Endometrium (tissue), 2 donors: ENCODE measurements around the gene CYP46A1.

Experiments
- FAIRE-seq: peaks from 2 replicates; lab custom pipeline; 2012; peaks lifted over from hg19 to GRCh38; lab: Jason Lieb, UNC
- donor health status: control.
- donor health status: control.

The CYP46A1 gene

DNA sequence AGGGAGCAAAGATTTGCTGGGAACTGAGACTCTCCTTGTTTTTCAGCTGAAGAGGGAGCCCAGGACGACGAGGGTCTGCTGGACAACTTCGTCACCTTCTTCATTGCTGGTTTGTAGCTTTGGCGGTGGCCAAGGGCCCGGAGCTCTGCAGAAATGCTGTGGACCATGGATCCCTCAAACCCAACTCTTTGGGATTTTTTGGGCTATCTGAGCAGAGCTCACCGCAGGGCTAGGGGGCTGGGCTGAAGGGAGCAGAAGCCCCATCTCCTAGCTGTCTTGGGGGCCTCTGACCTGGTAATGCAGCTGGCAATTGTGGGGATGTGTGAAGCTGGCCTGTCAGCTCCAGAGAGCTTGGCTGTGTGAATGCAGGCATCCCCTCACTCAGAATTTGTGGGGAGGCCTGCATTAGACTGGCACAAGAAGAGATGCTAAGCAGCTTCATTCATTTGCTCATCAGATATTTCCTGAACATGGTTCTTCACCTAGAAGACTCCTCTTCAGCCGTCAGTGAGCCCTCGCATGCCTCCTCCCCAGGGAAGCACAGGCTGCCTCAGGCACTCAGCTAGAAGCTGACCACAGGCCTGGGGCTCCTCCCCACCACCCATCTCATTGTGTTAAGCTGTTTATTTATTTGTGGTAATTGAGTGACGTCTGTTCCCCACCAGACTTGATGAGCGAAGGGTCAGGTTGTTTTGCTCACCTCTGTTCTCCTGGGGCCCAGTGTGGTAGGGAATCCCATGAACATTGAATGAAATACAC, 32.2 kb downstream of the CYP46A1 start:
- no peak for FAIRE-seq

DNA sequence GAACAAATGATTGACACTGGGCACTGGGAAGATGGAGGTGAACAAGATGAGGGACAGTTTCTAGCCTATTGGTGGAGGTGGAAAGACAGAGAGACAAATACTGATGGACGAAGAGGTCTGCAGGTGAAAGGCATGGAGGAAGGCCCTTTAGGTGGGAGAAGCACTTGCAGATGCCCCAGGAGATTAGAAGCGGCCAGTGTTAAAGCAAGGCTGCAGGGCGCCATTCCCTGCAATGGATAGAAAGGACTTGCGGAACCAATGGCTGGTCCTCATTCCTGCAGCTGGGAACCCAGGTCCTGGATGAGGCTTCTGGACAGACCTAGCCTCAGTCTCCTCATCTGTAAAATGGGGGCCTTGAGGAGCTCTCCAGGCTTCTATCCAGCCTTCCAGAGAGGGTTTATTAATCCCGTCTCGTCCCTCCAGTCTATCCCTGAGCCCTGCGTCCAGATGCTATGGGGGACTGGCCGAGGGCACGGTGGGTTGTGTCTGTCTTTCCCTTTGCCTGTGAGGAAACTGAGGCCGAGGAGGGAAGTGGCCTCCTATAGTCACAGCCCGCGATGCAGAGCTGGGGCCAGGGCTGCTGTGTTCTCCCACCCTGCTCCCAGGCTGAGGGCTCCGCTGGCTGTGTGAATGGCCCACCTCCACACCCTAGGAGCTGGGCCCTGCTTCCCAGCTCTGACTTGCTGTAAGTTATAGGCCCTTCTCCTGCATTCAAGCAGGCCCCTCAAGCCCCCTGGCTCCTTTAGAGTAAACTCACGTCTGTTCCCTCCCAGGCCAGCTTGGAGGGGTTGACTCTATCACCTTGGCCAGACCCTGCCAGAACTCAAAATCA, 33.0 kb downstream of the CYP46A1 start:
- FAIRE-seq: no peak

DNA sequence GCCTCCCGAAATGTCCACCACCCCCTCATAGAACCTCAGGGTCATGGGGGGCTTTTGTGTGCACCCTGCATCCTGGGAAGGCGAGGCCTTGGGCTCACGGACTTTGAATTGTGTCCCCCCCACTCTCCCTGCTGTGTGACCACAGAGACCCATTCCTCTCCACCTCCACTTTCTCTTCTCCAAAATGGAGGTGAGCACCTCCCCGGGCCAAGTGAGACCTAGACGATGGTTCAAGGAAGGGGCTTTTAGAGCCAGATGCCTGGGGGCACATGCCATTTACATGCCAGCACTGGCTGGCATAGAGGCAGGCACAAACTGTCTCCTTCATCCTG, 33.5 kb downstream of the CYP46A1 start:
- FAIRE-seq: no peak

DNA sequence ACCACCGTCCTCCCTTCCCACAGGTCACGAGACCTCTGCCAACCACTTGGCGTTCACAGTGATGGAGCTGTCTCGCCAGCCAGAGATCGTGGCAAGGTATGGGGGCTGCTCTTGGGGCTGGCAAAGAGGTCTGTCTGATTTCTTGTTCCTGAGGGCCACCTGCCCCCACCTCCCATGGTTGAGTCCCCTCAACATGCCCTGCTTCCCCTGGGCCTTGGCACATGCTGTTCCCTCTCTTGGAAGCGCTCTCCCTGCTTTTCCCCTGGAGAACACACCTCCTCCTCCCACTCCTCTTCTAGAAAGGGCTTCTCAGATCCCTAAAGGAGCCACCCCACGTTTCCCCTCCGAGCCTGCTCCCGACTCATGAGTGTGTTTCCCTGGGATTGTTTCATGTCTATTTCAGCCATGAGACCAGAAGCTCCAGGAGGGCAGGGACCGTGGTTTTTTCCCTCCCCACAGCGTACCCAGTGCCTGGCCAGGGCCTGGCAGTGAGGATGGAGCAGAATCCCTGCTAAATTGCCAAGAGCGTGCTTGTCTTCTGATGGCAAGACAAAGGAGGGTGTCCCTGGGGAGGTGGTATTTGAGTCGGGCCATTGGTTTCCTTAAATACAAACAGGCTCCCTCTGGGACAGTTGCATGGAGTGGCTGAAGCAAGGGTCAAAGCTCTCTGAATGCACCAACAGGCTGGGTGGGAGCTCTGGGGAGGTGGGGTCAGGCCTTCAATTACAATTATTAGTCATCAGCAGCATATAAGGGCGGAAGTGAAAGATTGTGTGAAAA, 34.1 kb downstream of the CYP46A1 start:
- FAIRE-seq: no peak

DNA sequence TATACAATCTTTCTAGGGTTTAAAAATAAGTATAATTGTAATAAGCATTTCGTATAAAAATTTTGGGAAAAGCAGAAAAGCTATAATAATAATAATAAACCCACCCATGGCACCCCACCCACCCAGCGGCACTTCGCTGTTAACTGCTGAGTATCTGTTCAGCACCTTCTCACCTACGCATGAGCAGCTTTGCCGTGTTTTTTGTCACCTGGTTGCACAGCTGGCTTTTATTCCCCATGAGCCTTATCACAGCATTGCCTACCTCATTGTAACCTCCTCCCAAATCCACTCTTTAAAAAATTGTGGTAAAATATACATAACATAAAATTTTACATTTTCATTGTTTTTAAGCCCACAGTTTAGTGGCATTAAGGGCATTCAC, 34.7 kb downstream of the CYP46A1 start:
- FAIRE-seq: no peak

DNA sequence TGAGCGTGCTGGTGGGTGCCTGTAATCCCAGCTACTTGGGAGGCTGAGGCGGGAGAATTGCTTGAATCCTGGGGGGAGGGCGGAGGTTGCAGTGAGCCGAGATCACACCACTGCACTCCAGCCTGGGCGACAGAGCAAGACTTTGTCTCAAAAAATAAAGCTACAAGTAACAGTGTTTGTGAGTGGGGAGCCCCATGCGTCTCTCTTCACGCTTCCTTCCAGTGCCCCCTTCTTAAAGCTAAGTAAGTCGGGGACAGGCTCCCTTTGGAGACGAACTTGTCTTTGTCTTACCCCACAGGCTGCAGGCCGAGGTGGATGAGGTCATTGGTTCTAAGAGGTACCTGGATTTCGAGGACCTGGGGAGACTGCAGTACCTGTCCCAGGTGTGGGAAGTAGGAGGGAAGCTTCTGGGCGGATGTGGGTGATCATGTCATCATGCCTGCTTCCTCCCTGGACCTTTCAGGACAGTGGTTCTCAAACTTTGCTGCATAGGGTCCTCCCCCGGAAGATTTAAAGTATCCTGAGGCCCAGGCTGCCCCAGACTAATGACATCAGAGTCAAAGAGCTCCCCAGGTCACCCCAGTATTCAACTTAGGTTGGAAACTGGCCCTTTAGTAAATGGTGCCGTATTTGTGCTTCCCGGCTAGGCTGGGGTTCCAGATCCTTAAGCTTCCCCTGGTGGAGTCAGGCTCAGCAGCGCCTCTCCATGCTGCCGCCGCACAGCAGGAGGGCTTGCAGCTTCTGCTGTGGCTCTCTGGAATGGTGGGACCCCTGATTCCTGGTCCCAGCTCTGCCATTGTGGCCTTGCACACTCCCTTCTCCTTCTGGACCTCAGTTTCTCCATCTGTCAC, 37.1 kb downstream of the CYP46A1 start:
- no peak for FAIRE-seq

DNA sequence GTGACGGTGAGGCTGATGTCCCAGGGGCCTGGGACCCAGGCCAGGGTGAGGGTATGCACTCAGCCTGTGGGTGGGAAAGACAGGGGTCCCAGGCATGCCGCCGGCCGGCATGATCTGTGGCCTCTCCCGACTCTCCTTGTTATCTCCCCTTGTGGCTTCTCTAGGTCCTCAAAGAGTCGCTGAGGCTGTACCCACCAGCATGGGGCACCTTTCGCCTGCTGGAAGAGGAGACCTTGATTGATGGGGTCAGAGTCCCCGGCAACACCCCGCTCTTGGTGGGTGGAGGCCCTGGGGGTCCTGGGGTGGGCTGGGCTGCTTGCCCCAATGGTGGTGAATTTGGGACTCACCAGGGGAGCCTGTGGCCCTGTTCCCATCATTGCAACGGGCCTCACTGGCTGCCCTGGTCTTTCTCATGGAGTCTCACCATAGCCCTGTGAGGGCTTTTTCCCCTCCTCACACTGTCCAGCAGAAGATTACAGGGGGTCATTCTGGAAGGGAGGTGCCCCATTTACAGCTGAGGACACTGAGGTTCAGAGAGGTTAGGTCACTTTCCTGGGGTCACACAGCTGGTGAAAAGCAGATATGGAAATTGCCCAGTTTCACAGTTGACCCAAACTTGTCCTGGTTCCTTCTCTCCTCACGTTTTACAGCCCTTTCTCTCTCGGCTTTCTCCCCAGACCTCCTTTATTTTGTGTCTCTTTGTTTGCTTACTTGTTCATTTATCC, 37.9 kb downstream of the CYP46A1 start:
- FAIRE-seq: no peak

DNA sequence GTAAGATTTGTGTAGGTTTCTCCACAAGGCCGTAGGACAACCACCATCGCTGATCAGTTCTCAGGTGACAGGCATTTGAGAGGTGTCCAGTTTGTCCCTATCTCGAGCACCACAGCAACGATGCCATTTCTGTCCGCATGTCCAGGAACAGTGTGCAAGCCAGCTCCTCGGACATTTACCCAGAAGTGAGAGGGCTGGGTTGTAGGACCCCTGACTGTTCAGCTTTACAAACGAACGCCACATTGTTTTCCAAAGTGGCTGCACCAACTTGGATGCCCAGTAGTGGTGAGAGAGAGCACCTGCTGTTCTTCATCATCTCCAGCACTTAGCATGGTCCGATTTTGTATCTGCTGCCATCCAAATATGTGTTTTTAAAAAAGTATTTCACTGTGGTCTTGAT, 38.6 kb downstream of the CYP46A1 start:
- no peak for FAIRE-seq

DNA sequence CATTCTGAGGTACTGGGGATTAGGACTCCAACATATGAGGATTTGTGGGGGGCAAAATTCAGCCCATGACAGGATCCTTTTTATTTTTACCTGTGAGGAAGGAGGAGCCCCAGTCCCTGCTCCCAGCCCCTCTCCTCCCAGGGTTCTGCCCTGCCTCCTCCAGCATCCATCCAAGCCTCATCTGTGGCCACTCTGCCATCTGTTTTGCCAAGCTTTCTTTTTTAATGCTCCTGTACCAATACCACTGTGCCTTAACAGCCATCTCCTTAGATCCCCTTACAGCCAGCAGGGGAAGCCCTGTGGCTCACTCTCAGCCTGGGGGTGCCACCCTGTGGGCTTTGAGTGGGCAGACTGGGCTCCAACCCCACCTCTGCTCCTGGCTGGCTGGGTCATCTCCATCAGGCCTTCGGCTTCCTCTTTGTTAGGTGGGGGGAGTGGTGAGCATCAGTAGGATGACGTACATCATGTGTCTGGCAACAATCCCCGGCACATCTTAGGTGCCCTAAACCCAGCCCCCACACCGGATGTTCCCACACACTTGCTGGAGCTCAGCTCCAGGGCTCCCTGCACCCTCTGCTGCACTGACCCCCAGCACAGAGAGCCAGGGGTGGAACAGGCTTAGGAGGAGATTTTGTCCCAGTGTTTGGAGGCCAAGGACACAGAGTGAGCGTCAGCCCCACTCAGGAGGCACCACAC, 40.2 kb downstream of the CYP46A1 start:
- FAIRE-seq: no peak

DNA sequence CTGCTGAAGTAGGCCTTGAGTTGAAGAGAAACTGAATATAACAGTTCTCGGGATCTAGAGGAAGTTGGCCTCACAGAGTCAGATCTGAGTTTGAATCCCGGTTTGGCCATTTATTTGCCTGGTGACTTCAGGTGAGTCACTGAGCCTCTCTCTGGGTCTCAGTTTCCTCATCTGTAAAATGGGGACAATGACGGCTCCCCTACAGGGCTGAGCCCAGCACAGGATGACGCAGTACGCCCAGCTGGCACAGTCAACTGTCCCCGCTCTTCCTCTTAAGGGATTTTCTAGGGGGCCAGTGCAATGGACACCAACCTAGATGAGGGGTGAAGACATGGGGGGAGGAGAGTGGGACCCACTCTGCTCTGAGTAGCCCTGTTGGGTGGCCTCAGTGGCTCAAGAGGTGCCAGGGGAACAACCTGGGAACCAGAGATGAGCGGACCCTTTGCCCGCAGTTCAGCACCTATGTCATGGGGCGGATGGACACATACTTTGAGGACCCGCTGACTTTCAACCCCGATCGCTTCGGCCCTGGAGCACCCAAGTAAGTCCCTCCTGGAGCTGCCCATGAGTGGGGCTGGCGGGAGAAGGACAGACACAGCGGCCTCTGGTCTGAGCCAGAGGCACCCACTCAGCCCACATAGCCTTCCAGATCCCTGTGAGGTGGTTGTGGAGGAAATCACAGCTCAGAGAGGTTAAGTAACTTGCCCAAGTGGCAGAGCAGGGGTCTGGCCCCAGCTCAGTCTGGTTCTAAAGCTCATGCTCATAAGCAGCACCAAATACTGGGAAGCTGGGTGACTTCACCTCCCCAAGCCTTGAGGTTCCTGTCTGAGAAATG, 41.1 kb downstream of the CYP46A1 start:
- no peak for FAIRE-seq

DNA sequence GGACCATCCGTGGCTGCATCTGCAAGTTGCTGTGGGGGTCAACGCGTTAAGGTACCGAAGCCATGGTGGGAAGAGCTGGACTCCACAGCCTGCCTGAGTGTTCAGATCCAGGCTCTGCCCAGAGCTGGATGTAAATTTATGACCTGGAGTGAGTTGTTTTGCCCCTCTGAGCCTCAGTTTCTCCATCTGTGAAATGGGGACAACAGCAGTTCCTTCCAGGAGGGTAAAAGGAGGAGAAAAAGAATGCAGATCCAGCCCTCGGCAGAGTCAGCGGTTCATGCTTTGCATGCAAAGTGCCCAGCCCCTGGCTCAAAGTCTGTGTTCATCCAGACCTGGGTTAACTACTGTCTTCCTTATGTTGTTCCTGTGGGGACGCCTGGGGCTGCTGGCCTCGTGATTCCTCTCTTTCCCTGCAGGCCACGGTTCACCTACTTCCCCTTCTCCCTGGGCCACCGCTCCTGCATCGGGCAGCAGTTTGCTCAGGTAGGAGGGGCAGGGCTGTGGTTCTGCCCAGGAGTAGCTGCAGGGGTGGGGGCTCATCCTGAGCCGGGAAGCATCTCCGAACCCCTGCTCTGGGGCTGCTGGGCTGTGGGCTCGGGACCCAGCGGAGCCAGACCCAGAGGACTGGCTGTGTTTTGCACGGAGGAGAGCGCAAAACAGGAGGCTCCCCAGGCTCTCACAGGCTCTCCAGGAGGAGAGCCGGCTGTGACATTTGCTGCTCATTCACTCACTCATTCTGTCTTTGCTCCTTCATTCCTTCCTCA, 41.9 kb downstream of the CYP46A1 start:
- no peak for FAIRE-seq

DNA sequence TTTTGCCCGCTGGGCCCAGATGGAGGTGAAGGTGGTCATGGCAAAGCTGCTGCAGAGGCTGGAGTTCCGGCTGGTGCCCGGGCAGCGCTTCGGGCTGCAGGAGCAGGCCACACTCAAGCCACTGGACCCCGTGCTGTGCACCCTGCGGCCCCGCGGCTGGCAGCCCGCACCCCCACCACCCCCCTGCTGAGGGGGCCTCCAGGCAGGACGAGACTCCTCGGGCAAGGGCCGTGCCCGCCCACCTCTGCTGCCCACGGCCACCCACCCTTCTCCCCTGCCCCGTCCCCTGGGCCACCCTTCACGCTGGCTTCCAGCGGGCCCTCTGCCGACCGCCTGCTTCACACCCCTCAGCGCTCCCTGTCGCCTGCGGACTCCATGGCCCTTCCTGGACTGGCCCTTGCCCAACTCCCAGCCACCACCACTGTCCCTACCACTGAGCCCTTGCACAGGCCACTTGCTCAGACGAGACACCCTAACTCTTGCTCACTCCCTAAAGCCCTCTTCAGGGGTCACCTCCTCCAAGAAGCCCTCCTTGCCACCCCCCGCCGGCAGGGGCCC, 42.5 kb downstream of the CYP46A1 start:
- no peak for FAIRE-seq

DNA sequence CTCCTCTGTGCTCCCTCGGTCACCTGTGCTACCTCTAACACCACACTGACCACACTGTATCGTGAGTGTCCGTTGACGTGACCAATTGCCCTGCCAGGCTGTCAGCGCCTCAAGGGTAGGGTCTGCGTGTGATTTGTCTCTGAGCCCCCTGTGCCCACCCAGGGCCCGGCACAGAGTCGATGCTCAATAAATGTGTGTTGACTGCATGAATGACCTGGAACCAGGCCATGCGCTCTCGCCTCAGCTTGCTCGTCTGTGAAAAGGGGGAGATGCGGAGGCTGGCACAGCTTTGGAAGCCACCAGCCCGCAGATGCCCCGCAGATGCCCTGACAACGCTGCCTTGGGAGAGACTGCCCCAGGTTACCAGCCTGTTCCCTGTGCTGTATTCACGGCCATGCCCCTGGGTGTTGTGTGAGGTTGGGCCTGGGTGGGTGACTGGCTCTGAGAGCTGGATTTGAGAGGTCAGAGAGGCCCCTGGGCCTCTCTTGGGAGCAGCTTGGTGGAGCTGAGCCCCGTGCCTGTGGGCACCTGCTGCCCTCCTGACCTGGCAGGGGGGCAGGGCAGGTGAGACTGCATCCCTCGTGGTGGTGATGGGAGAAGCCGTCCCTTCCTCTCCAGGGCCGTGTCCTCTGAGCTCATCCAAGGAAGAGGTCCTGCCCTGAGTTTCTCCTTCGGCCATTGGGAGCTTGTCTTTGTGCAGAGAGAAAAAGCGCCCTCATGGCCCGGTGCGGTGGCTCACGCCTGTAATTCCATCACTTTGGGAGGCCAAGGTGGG, 43.2 kb downstream of the CYP46A1 start:
- FAIRE-seq: no peak

DNA sequence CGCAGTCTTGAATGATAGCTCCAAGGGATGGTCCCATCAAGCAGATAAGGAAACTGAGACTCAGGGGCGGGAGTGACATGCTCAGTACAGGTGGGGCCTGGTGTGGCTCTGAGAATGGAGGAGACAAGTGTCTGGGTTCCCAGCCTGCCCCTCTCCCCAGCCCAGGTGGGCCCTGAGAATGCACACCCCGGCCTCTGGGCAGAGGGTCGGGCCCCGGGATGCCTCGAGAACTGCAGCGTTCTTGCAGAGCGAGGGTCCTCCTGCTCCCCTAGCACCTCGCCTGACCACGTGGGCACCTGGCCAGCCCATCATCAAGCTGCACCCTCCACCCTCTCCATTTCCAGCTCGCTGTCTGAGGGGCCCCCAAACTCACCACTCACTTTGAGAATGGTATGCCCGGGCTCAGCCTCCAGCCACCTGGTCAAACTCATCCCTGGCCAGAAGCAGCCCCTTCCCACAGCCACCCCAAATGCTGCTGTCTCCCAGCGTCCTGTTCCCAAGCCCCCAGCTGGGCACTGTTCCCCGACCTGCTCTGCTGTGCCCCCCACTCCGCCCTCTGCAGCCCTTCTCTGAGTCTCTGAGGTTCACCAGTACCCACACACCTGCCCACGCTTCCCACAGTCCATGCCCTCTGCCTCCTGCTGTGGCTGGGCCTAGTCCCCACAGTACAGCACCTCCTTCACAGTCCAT, 44.3 kb downstream of the CYP46A1 start:
- FAIRE-seq: no peak

DNA sequence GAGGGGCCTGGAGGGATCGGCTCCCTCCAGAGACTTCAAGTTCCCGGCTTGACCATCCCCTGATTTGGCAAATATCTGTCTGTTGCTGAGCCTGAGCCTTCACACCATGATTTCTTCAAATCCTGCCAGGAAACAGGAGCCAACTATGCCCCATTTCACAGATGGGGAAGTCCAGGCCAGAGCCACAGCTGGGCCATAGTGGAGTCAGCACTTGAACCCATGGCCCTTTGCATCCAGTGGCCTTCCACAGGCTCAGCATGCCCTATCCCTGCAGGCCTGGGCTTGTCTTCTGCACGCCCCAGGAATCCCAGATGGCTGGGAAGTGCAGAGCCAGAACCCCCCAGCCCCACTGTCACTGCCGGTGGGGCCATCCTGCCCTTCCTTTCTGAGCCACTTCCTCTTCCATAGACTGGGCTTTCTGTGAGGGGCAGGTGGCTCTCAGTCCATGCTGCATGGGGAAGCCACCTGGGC, 44.9 kb downstream of the CYP46A1 start:
- no peak for FAIRE-seq

DNA sequence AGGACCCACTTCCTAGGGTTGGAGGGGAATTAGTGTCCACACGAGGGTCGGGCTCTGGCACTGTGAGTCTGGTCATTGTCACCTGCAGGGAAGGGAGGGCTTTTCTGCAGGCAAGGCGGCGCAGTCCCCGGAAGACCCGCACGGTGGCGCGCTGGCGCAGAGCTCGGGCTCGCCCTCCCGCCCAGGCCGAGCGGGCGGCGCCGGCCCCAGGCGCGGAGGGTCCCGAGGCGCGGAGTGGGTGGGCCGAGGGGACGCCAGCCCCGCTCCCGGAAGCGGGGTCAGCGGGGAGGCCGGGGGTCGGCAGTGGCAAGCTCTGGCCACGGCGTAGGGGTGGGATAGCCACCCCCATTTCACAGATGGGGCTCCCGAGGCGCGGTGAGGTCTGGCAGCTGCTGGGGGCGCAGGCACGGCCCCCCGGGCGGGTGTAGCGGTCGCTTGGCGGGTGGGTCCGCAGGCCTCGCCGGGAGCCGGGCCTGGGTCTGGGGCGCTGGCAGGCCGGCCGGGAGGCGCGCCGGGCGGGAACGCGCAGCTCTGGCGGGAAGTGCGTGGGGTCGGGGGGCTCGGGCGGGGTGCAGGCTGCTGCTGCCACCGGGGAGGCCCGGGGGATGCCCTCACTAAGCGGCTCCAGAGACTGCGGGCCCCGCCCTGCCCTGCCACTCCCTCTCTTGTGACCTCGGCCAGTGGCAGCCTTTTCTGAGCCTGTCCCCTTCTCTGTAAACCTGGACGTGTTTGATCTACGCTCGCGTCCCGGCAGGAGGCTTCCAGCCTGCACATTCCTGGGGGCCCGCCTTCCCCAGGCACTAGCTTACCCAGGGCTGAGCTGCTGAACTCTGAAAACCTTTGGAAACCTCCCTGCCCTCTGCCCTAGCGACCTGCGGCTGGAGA, 46.1 kb downstream of the CYP46A1 start:
- FAIRE-seq: no peak
